IMR-90 (cell line): ENCODE measurements around the gene ROBO2.
A peak's percentile ranks its signal among the peaks of the same experiment; 100 is the strongest.

Experiments used
- BHLHE40 ChIP-seq: fragments of 150-350 bp; IDR thresholded peaks from 2 replicates; pipeline ENCODE4 v1.6.1; 2016; ENCODE audit warnings: mild to moderate bottlenecking, low read depth, low read length
- CEBPB ChIP-seq: IDR thresholded peaks from 2 replicates; pipeline ENCODE4 v1.6.1; 2012; ENCODE audit warnings: low read depth, low read length, improper control_type of control experiment
- CHD1 ChIP-seq: IDR thresholded peaks from 2 replicates; pipeline ENCODE4 v1.6.1; 2012; ENCODE audit warnings: low read depth, low read length, improper control_type of control experiment
- CTCF ChIP-seq: conservative IDR thresholded peaks from 2 replicates; pipeline ENCODE4 v1.5.1; 2012; ENCODE audit warnings: mild to moderate bottlenecking, low read depth, low read length, improper control_type of control experiment
- ELK1 ChIP-seq: fragments of 150-350 bp; IDR thresholded peaks from 2 replicates; pipeline ENCODE4 v1.6.1; 2016; ENCODE audit warnings: low read depth, mild to moderate bottlenecking, low read length, moderate library complexity, borderline replicate concordance
- MAFK ChIP-seq: IDR thresholded peaks from 2 replicates; pipeline ENCODE4 v1.6.1; 2012; ENCODE audit warnings: low read depth, low read length, improper control_type of control experiment
- MAZ ChIP-seq: IDR thresholded peaks from 2 replicates; pipeline ENCODE4 v1.6.1; 2012; ENCODE audit warnings: low read depth, mild to moderate bottlenecking, low read length, improper control_type of control experiment, moderate library complexity, borderline replicate concordance
- MXI1 ChIP-seq: IDR thresholded peaks from 2 replicates; pipeline ENCODE4 v1.6.1; 2012; ENCODE audit warnings: low read depth, mild to moderate bottlenecking, low read length, moderate library complexity, borderline replicate concordance
- POLR2A ChIP-seq: IDR thresholded peaks from 2 replicates; pipeline ENCODE4 v1.6.1; 2012; ENCODE audit warnings: mild to moderate bottlenecking, low read depth, low read length
- RAD21 ChIP-seq: IDR thresholded peaks from 2 replicates; pipeline ENCODE4 v1.6.1; 2012; ENCODE audit warnings: low read length, improper control_type of control experiment
- RCOR1 ChIP-seq: IDR thresholded peaks from 2 replicates; pipeline ENCODE4 v1.6.1; 2012; ENCODE audit warnings: mild to moderate bottlenecking, low read length, improper control_type of control experiment; ENCODE audit not compliant: insufficient replicate concordance
- RFX5 ChIP-seq: IDR thresholded peaks from 2 replicates; pipeline ENCODE4 v1.8.0; 2012; ENCODE audit warnings: low read depth, mild to moderate bottlenecking, low read length, moderate library complexity
- USF2 ChIP-seq: fragments of 150-350 bp; IDR thresholded peaks from 2 replicates; pipeline ENCODE4 v1.6.1; 2017; ENCODE audit warnings: mild to moderate bottlenecking, antibody characterized with exemption, low read length, low read depth

- TF ChIP-seq CTCF (no peak), RCOR1 (no peak), POLR2A (no peak), BHLHE40 (no peak), USF2 (no peak), RFX5 (no peak), RAD21 (no peak), ELK1 (no peak), CEBPB (peak; percentile 62), MAZ (no peak), MXI1 (no peak), MAFK (no peak), CHD1 (no peak)
These were observed 13.9 kb downstream of the ROBO2 start for GRCh38 chr3:77053795-77054194.
